Esophagus squamous epithelium (tissue), 5 donors: ENCODE data around the gene TBC1D5. TPM values are rescaled to one million over a fixed set of nuclear protein-coding genes. Genes with fewer than 3 reads are reported as not detected.

Experiments
- DNase-seq: peaks from one replicate; lab custom pipeline; 2025; lab: John Stamatoyannopoulos, UW
- H3K27ac ChIP-seq, 4 donors: fragments of 200-600 bp; sonication (generic); one replicate each; pipeline ENCODE4 v1.5.1; 2016 to 2019; ENCODE audit warnings: mild to moderate bottlenecking in 1 of 4
- H3K27me3 ChIP-seq, 4 donors: fragments of 200-600 bp; sonication (generic); 1 replicate in 3 of 4; 2 replicates in 1 of 4; pipeline versions ENCODE4 v1.5.1 to v1.6.0; 2017 to 2021; ENCODE audit warnings: antibody characterized with exemption in 1 of 4
- H3K36me3 ChIP-seq, 3 donors: fragments of 200-600 bp; sonication (generic); one replicate each; pipeline ENCODE4 v1.5.1; 2016 to 2019
- H3K4me1 ChIP-seq, 3 donors: fragments of 200-600 bp; sonication (generic); one replicate each; pipeline ENCODE4 v1.5.1; 2017 to 2019
- H3K4me3 ChIP-seq, 4 donors: fragments of 200-600 bp; sonication (generic); 1 replicate in 3 of 4; 2 replicates in 1 of 4; pipeline ENCODE4 v1.5.1; 2016 to 2019; ENCODE audit warnings: mild to moderate bottlenecking in 2 of 4, moderate library complexity in 1 of 4
- H3K9me3 ChIP-seq, 3 donors: fragments of 200-600 bp; sonication (generic); one replicate each; pipeline ENCODE4 v1.5.1; 2016 to 2019
- POLR2A ChIP-seq, 4 donors: fragments of 450-650 bp; IDR thresholded peaks; one replicate each; pipeline ENCODE4 v1.6.1; 2017; ENCODE audit warnings: antibody characterized with exemption in 4 of 4, mild to moderate bottlenecking in 4 of 4, moderate library complexity in 3 of 4
- WGBS, 2 donors: methylation state at CpG; one replicate each; pipeline ENCODE4 v1.1.5; 2018; 5-methylcytosine and 5-hydroxymethylcytosine counted together
- intact Hi-C: fragments of 100-400 bp; cut with DNase I; formaldehyde crosslinking; loops from one replicate; pipeline ENCODE4 v1.15.0; 2022
- total RNA-seq, 4 donors: library from RNA; depleted of rRNA; stranded (reverse); fragments of >200 nt; gene quantifications; one replicate each; pipeline ENCODE4 v1.1.0, GENCODE V29; 2016
- TF ChIP-seq, protein P1 (sequence below), 6 experiments: fragments of 450-650 bp in 4 of 6; fragments of 200-600 bp in 2 of 6; sonication (generic) in 2 of 6; IDR thresholded peaks; one replicate each; pipeline ENCODE4 v1.5.1; 2016 to 2019; ENCODE audit warnings: antibody characterized with exemption in 6 of 6, mild to moderate bottlenecking in 4 of 6, moderate library complexity in 4 of 6
- donor health status: DM: yes; HTN: yes; CAD: no.

The TBC1D5 gene
- total RNA-seq, 4 donors from 2014 or later = 32.8 to 56.1 (median 39.9) TPM

DNA sequence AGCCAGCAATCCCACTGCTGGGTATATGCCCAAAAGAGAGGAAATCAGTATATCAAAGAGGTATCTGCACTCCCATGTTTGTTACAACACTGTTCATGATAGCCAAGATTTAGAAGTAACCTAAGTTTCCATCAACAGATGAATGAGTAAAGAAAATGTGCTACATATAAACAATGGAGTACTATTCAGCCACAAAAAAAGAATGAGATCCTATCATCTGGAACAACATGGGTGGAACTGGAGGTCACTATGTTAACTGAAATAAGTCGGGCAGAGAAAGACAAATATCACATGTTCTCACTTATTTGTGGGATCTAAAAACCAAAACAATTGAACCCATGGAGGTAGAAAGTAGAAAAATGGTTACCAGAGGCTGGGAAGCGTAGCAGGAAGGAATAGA is 108.2 kb downstream of the TBC1D5 start:
- DNase-seq = no peak
- intact Hi-C loops = no loop called here
- TF ChIP-seq, protein P1, sequence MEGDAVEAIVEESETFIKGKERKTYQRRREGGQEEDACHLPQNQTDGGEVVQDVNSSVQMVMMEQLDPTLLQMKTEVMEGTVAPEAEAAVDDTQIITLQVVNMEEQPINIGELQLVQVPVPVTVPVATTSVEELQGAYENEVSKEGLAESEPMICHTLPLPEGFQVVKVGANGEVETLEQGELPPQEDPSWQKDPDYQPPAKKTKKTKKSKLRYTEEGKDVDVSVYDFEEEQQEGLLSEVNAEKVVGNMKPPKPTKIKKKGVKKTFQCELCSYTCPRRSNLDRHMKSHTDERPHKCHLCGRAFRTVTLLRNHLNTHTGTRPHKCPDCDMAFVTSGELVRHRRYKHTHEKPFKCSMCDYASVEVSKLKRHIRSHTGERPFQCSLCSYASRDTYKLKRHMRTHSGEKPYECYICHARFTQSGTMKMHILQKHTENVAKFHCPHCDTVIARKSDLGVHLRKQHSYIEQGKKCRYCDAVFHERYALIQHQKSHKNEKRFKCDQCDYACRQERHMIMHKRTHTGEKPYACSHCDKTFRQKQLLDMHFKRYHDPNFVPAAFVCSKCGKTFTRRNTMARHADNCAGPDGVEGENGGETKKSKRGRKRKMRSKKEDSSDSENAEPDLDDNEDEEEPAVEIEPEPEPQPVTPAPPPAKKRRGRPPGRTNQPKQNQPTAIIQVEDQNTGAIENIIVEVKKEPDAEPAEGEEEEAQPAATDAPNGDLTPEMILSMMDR (IDR thresholded peaks at IDR 0.05) = no peak
- no peak for TF ChIP-seq POLR2A (IDR thresholded peaks at IDR 0.05)
- 83 to 84% methylated on average over 2 of the region's 2 CpGs for WGBS, 2 donors
- Histone ChIP-seq H3K27me3 (no peaks in the 10 kb centered on the region), H3K4me1 (peaks cover 0 to 9% (median 0%) of the 10 kb centered on the region in 3 donors), H3K4me3 (no peak overlapping the region), H3K36me3 (no peaks in the 10 kb centered on the region), H3K9me3 (no peaks in the 10 kb centered on the region), H3K27ac (no peak overlapping the region)

- WGBS, 2 donors = 43 to 57% methylated on average over 3 of the region's 3 CpGs
- intact Hi-C loops = no loop called here
These were observed 109.9 kb downstream of the TBC1D5 start for GRCh38 chr3:17632401-17633100.

DNA sequence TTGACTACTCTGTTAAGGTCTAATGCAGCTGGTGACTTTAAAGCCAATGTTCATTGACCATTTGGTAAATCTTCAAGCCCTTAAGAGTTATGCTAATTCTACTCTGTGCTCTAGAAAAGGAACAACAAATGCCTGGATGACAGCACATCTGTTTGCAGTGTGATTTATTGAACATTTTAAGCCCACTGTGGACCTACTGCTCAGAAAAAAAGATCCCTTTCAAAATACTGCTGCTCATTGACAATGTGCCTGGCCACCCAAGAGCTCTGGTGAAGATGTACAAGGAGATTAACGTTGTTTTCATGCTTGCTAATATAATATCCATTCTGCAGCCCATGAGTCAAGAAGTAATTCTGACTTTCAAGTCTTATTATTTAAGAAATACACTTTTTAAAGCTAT is 110.8 kb downstream of the TBC1D5 start:
- H3K27ac ChIP-seq = no peak overlapping the region
- 67 to 78% methylated on average over 1 of the region's 1 CpG for WGBS, 2 donors
- peaks cover 0 to 9% (median 0%) of the 10 kb centered on the region in 3 donors for H3K4me1 ChIP-seq
- TF ChIP-seq, protein P1 (IDR thresholded peaks at IDR 0.05) = no peak
- TF ChIP-seq POLR2A (IDR thresholded peaks at IDR 0.05) = no peak
- H3K9me3 ChIP-seq = no peaks in the 10 kb centered on the region
- no peak overlapping the region for H3K4me3 ChIP-seq
- no peaks in the 10 kb centered on the region for H3K27me3 ChIP-seq
- H3K36me3 ChIP-seq = no peaks in the 10 kb centered on the region
- no peak for DNase-seq
- intact Hi-C loops = no loop called here

More at GRCh38 chr3:17632401-17633100, 109.9 kb downstream of the TBC1D5 start:
- no peak for DNase-seq
- Histone ChIP-seq H3K36me3 (no peaks in the 10 kb centered on the region), H3K27ac (no peak overlapping the region), H3K4me1 (peaks cover 0 to 9% (median 0%) of the 10 kb centered on the region in 3 donors), H3K9me3 (no peaks in the 10 kb centered on the region), H3K27me3 (no peaks in the 10 kb centered on the region), H3K4me3 (no peak overlapping the region)
- TF ChIP-seq POLR2A (IDR thresholded peaks at IDR 0.05) = no peak
- TF ChIP-seq, protein P1 (IDR thresholded peaks at IDR 0.05) = no peak

GRCh38 chr3:17629400-17629799 is 113.0 kb downstream of the TBC1D5 start:
- H3K4me1 ChIP-seq = no peaks in the 10 kb centered on the region
- H3K27ac ChIP-seq = no peak overlapping the region
- no peaks in the 10 kb centered on the region for H3K9me3 ChIP-seq
- TF ChIP-seq, protein P1 (IDR thresholded peaks at IDR 0.05) = no peak
- no peak for TF ChIP-seq POLR2A (IDR thresholded peaks at IDR 0.05)
- H3K27me3 ChIP-seq = no peaks in the 10 kb centered on the region
- no peak for DNase-seq
- no peak overlapping the region for H3K4me3 ChIP-seq
- H3K36me3 ChIP-seq = no peaks in the 10 kb centered on the region
- intact Hi-C loops = no loop called here

GRCh38 chr3:17626395-17626794 is 116.0 kb downstream of the TBC1D5 start:
- Histone ChIP-seq H3K4me3 (no peak overlapping the region), H3K27me3 (no peaks in the 10 kb centered on the region), H3K36me3 (peaks cover 0 to 12% (median 0%) of the 10 kb centered on the region in 3 donors), H3K27ac (no peak overlapping the region), H3K9me3 (no peaks in the 10 kb centered on the region), H3K4me1 (no peaks in the 10 kb centered on the region)
- no peak for DNase-seq
- 74 to 85% methylated on average over 1 of the region's 1 CpG for WGBS, 2 donors
- TF ChIP-seq POLR2A (IDR thresholded peaks at IDR 0.05) = no peak
- TF ChIP-seq, protein P1 (IDR thresholded peaks at IDR 0.05) = no peak
- intact Hi-C loops = no loop called here
